Mammary epithelial cell (primary cell): ENCODE results near the gene CHRNB1.

Experiments used
- EZH2 ChIP-seq: IDR thresholded peaks from 2 replicates; pipeline ENCODE4 v1.6.1; 2012; ENCODE audit warnings: low read length, inconsistent platforms, borderline replicate concordance
- TF ChIP-seq, protein P1 (sequence below), 2 donors: IDR thresholded peaks in 1 of 2; conservative IDR thresholded peaks in 1 of 2; 2 replicates each; pipeline ENCODE4 v1.5.1; 2011 to 2012; ENCODE audit warnings: inconsistent platforms in 2 of 2, low read length in 2 of 2, mild to moderate bottlenecking in 2 of 2, control low read depth in 1 of 2, low read depth in 1 of 2; ENCODE audit not compliant: insufficient read depth in 1 of 2; ENCODE audit errors: extremely low read depth in 1 of 2

DNA sequence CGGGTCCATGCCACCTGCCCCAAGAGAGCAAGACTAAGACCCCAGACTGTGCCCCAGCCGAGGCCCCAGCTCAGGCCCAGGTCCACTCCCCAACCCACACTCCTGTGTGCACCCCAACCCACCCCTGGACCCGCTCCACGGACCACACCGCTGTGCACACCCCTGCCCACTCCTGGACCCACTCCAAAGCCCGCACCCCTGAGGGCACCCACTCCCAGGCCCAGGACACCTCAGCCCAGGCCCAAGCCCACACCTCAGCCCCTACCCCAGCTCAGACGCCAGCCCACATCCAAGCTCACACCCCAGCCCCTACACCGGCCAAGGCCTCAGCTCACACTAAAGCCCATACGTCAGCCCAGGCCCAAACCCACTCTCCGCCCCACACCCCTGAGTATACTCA lies 15.1 kb upstream of the CHRNB1 start:
- TF ChIP-seq, protein P1, sequence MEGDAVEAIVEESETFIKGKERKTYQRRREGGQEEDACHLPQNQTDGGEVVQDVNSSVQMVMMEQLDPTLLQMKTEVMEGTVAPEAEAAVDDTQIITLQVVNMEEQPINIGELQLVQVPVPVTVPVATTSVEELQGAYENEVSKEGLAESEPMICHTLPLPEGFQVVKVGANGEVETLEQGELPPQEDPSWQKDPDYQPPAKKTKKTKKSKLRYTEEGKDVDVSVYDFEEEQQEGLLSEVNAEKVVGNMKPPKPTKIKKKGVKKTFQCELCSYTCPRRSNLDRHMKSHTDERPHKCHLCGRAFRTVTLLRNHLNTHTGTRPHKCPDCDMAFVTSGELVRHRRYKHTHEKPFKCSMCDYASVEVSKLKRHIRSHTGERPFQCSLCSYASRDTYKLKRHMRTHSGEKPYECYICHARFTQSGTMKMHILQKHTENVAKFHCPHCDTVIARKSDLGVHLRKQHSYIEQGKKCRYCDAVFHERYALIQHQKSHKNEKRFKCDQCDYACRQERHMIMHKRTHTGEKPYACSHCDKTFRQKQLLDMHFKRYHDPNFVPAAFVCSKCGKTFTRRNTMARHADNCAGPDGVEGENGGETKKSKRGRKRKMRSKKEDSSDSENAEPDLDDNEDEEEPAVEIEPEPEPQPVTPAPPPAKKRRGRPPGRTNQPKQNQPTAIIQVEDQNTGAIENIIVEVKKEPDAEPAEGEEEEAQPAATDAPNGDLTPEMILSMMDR (conservative IDR thresholded peaks at IDR 0.05 in 1 of 2, IDR thresholded peaks at IDR 0.05 in 1 of 2; ENCODE audit: extremely low read depth in 1 of 2, insufficient read depth in 1 of 2, low read depth in 1 of 2, low read length in 2 of 2), result no peak
- no peak for TF ChIP-seq EZH2
